Measurements from ENCODE around the gene SLC51A.

GRCh38 chr3:196222876-196223595, 6.7 kb downstream of the SLC51A start:
- TF ChIP-seq GATA2 (IDR thresholded peaks at IDR 0.05; ENCODE audit: low read depth, low read length) = no peak
- no peak for TF ChIP-seq GATA3 (IDR thresholded peaks at IDR 0.05; ENCODE audit: low read depth, low read length)
